Left lung (tissue), 10 donors: ENCODE measurements around the gene PROKR1. TPM values are rescaled to one million over a fixed set of nuclear protein-coding genes. Genes with fewer than 3 reads are reported as not detected.
"Not testable (repeated sequence)": the region's sequence is repeated elsewhere in the genome, so short reads cannot be mapped to it uniquely, and the experiment has no call there.

Experiments used
- ATAC-seq: fragments of 200-7000 bp; cut with Tn5 transposase; one replicate; pipeline ENCODE4 v1.9.1; 2020; ENCODE audit warnings: moderate library complexity
- DNase-seq, 4 donors: peaks; one replicate each; pipeline ENCODE4 v3.0.0-alpha.2; 2013 to 2020
- H3K27ac ChIP-seq, 2 donors: fragments of 200-600 bp; sonication (generic) in 1 of 2; one replicate each; pipeline versions ENCODE4 v1.5.0 to v1.8.0; 2020 to 2021
- H3K27me3 ChIP-seq, 2 donors: fragments of 200-600 bp; sonication (generic) in 1 of 2; one replicate each; pipeline versions ENCODE4 v1.5.0 to v1.8.0; 2020 to 2021
- H3K36me3 ChIP-seq, 2 donors: fragments of 200-600 bp; sonication (generic) in 1 of 2; one replicate each; pipeline versions ENCODE4 v1.5.0 to v1.8.0; 2020 to 2021
- H3K4me1 ChIP-seq, 2 donors: fragments of 200-600 bp; one replicate each; pipeline ENCODE4 v1.8.0; 2021
- H3K4me3 ChIP-seq, 2 donors: fragments of 200-600 bp; sonication (generic) in 1 of 2; one replicate each; pipeline versions ENCODE4 v1.5.0 to v1.8.0; 2020 to 2021; ENCODE audit warnings: mild to moderate bottlenecking in 1 of 2
- H3K9me3 ChIP-seq, 2 donors: fragments of 200-600 bp; sonication (generic) in 1 of 2; one replicate each; pipeline versions ENCODE4 v1.5.0 to v1.8.0; 2020 to 2021
- CTCF ChIP-seq, 2 donors: fragments of 200-600 bp; sonication (generic) in 1 of 2; IDR thresholded peaks; one replicate each; pipeline versions ENCODE4 v1.5.0 to v1.8.0; 2021; ENCODE audit warnings: antibody characterized with exemption in 2 of 2
- intact Hi-C, 2 donors: fragments of 100-400 bp; cut with DNase I; formaldehyde crosslinking; loops; one replicate each; pipeline versions ENCODE4 v1.11.2 to v1.14.2; 2022
- polyA plus RNA-seq, 6 donors: library from polyadenylated mRNA; unstranded; fragments of 120-200 nt; gene quantifications; one replicate each; pipeline ENCODE4 v1.2.1, GENCODE V29; 2013; ENCODE audit not compliant: insufficient read length in 6 of 6
- total RNA-seq, 2 donors: library from RNA; stranded (reverse); fragmentation: NEBNext Ultra II Directional; extraction: Animal tissue kit (Norgen Biotek cat#: 25700); gene quantifications; one replicate each; pipeline ENCODE4 v1.2.1, GENCODE V29; 2021
- donor health status: DM: no; HTN: yes; CAD: no.
- donor health status: DM: no; HTN: no; CAD: no.

Gene PROKR1
- total and polyA plus RNA-seq, 8 donors: 0.04 to 0.14 (median 0.09) TPM; not detected in 2

DNA sequence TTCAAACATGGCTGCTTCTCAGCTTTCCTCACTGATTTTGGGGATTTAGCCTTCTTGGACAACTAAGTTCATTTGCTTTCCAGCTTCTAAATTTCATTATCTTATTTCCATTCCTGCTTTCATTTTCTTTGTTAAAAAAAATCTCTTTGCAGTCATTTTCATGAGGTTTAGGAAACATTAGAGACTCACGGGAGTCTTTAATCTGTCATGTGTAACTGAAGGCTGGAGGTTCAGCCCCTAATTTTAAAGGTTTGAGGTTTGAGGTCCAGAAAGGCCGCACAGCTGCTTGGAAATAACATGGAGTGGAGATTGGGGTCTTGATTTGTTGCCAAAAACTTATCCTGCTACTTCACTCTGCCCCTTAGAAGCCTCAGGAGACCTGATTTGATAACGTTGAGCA is 30.3 kb downstream of the PROKR1 start:
- H3K9me3 ChIP-seq: peaks cover 0 to 10% of the 10 kb centered on the region in 2 donors
- no peak for TF ChIP-seq CTCF (IDR thresholded peaks at IDR 0.05)
- no peak for DNase-seq

DNA sequence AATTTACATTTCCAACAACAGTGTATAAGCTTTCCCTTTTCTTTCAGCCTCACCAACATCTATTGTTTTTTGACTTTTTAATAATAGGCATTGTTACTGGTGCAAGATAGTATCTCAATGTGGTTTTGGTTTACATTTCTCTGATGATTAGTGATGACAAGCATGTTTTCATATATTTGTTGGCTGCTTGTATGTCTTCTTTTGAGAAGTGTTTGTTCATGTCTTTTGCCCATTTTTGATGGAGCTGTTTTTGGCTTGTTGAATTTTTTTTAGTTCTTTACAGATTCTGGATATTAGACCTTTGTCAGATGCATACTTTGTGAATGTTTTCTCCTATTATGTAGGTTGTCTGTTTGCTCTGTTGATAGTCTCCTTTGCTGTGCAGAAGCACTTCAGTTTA is 32.1 kb downstream of the PROKR1 start:
- DNase-seq (no peak), ATAC-seq (no peak)
- TF ChIP-seq CTCF (IDR thresholded peaks at IDR 0.05): no peak
- Histone ChIP-seq H3K9me3 (peaks cover 0 to 10% of the 10 kb centered on the region in 2 donors), H3K4me1 (no peaks in the 10 kb centered on the region), H3K36me3 (no peaks in the 10 kb centered on the region), H3K27me3 (no peaks in the 10 kb centered on the region), H3K27ac (no peak overlapping the region), H3K4me3 (no peak overlapping the region)
- intact Hi-C loops: no loop called here

More for the DNA sequence above, 30.3 kb downstream of the PROKR1 start:
- Histone ChIP-seq H3K27me3 (peaks cover 0 to 6% of the 10 kb centered on the region in 2 donors), H3K36me3 (no peaks in the 10 kb centered on the region), H3K27ac (no peak overlapping the region), H3K4me1 (no peaks in the 10 kb centered on the region), H3K4me3 (no peak overlapping the region)
- intact Hi-C loops: no loop called here
- no peak for ATAC-seq

DNA sequence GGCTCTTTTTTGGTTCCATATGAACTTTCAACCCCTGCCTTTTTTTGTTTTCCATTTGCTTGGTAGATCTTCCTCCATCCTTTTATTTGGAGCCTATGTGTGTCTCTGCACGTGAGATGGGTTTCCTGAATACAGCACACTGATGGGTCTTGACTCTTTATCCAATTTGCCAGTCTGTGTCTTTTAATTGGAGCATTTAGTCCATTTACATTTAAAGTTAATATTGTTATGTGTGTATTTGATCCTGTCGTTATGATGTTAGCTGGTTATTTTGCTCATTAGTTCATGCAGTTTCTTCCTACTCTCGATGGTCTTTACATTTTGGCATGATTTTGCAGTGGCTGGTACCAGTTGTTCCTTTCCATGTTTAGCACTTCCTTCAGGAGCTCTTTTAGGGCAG is 34.5 kb downstream of the PROKR1 start:
- ATAC-seq, H3K36me3 ChIP-seq, H3K27ac ChIP-seq, H3K4me1 ChIP-seq, intact Hi-C loops, H3K9me3 ChIP-seq, H3K4me3 ChIP-seq, H3K27me3 ChIP-seq, DNase-seq: not testable (repeated sequence)

GRCh38 chr2:68679166-68679916 is 36.0 kb downstream of the PROKR1 start:
- H3K9me3 ChIP-seq, H3K4me1 ChIP-seq, H3K27me3 ChIP-seq, intact Hi-C loops, H3K27ac ChIP-seq, H3K36me3 ChIP-seq, ATAC-seq: not testable (repeated sequence)
- peak overlapping the region; percentile 15 to 20 for H3K4me3 ChIP-seq
- DNase-seq: peak in 3 of 4 donors; percentile 3 to 78 (median 43)

DNA sequence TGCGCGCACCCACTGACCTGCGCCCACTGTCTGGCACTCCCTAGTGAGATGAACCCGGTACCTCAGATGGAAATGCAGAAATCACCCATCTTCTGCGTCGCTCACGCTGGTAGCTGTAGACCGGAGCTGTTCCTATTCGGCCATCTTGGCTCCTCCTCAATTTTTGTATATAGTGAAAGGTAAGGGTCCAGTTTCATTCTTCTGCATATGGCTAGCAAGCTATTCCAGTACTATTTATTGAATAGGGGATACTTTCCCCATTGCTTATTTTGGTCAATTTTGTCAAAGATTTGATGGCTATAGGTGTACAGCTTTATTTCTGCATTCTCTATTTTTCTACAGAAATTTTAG is 36.5 kb downstream of the PROKR1 start:
- H3K4me3 ChIP-seq: peak overlapping the region in 1 of 2 donors; percentile 20
- intact Hi-C loops, DNase-seq, H3K4me1 ChIP-seq, ATAC-seq, H3K27me3 ChIP-seq, H3K27ac ChIP-seq, H3K9me3 ChIP-seq, H3K36me3 ChIP-seq: not testable (repeated sequence)

DNA sequence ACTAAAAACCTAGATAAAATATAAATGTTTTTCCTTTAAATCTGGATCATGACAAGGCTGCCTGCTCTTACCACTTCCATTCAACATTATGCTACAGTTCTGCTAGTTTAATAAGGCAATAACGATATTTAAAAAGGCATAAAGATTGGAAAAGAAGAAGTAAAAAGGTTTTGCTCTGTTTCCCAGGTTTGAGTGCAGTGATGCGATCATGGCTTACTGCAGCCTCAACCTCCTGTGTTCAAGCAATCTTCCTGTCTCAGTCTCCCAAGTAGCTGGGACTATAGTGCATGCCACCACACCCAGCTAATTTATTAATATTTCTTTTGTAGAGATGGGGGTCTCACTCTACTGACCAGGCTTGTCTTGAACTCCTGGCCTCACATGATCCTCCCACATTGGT is 40.8 kb downstream of the PROKR1 start:
- intact Hi-C loops: no loop called here
- ATAC-seq: no peak

More for the DNA sequence above, 40.8 kb downstream of the PROKR1 start:
- H3K4me1 ChIP-seq: no peaks in the 10 kb centered on the region
- H3K36me3 ChIP-seq: no peaks in the 10 kb centered on the region
- DNase-seq: no peak
- H3K27me3 ChIP-seq: no peaks in the 10 kb centered on the region
- TF ChIP-seq CTCF (IDR thresholded peaks at IDR 0.05): no peak
- H3K9me3 ChIP-seq: no peaks in the 10 kb centered on the region
- no peak overlapping the region for H3K27ac ChIP-seq
- H3K4me3 ChIP-seq: no peak overlapping the region
